GM19023 (cell line): ENCODE results near the gene SPDYA.

Experiments used
- ATAC-seq: cut with Tn5 transposase; IDR thresholded peaks from one replicate; pipeline ENCODE4 v1.9.1; 2021; ENCODE audit warnings: mild to moderate bottlenecking, moderate library complexity; ENCODE audit not compliant: unreplicated experiment

SPDYA gene

GRCh38 chr2:28824207-28824606, 13.6 kb downstream of the SPDYA start:
- ATAC-seq = no peak

- ATAC-seq = no peak
Observed at GRCh38 chr2:28824870-28825269, 14.2 kb downstream of the SPDYA start.

- no peak for ATAC-seq
Observed at GRCh38 chr2:28828382-28828781, 17.7 kb downstream of the SPDYA start.

- ATAC-seq = no peak
Observed at GRCh38 chr2:28833740-28834470, 23.3 kb downstream of the SPDYA start.

GRCh38 chr2:28835781-28836180, 25.1 kb downstream of the SPDYA start:
- ATAC-seq = no peak

GRCh38 chr2:28838971-28839370, 28.3 kb downstream of the SPDYA start:
- no peak for ATAC-seq

GRCh38 chr2:28842042-28842441, 31.4 kb downstream of the SPDYA start:
- ATAC-seq = no peak

GRCh38 chr2:28855193-28855592, 44.6 kb downstream of the SPDYA start:
- ATAC-seq = no peak

GRCh38 chr2:28855977-28856376, 45.3 kb downstream of the SPDYA start:
- ATAC-seq = no peak

- no peak for ATAC-seq
Observed at GRCh38 chr2:28868611-28869010, 58.0 kb downstream of the SPDYA start.

GRCh38 chr2:28869494-28870145, 59.0 kb downstream of the SPDYA start:
- ATAC-seq = peak; percentile 22

- ATAC-seq = peak; percentile 98
Observed at GRCh38 chr2:28870146-28870891, 59.7 kb downstream of the SPDYA start, which contains the start of gene TRMT61B. TSS of gene TRMT61B (minus strand) at chr2:28870309. CDS start at chr2:28870277, 32 bp downstream.

- ATAC-seq = no peak
Observed at GRCh38 chr2:28871620-28872019, 61.0 kb downstream of the SPDYA start.

- no peak for ATAC-seq
Observed at GRCh38 chr2:28880193-28880592, 69.6 kb downstream of the SPDYA start.

- no peak for ATAC-seq
Observed at GRCh38 chr2:28893488-28893887, 82.9 kb downstream of the SPDYA start.

- peak; percentile 88 for ATAC-seq
Observed at GRCh38 chr2:28894470-28895188, 84.0 kb downstream of the SPDYA start, which contains the start of gene WDR43. TSS of gene WDR43 (plus strand) at chr2:28894667. CDS start at chr2:28894699, 32 bp downstream.

GRCh38 chr2:28895189-28895893, 84.7 kb downstream of the SPDYA start:
- ATAC-seq = peak; percentile 29

- no peak for ATAC-seq
Observed at GRCh38 chr2:28896906-28897305, 86.3 kb downstream of the SPDYA start.

GRCh38 chr2:28898048-28898447, 87.4 kb downstream of the SPDYA start:
- no peak for ATAC-seq
